K562 (cell line): Measurements from ENCODE around the gene TMEM273. TPM values are rescaled to one million over a fixed set of nuclear protein-coding genes. Genes with fewer than 3 reads are reported as not detected.

Experiments used
- ETS2 ChIP-seq: IDR thresholded peaks from 2 replicates; pipeline ENCODE4 v1.6.1; 2016; ENCODE audit warnings: borderline replicate concordance, missing genetic modification characterization, mild to moderate bottlenecking, moderate library complexity, missing compliant biosample characterization; ENCODE audit not compliant: poor library complexity, severe bottlenecking
- HNRNPH1 ChIP-seq: fragments of 200-400 bp; formaldehyde crosslinking; optimal IDR thresholded peaks from 2 replicates; pipeline ENCODE3; 2017; ENCODE audit warnings: low read depth, mild to moderate bottlenecking, low read length, moderate library complexity
- KAT7 ChIP-seq: sonication (generic); formaldehyde crosslinking; IDR thresholded peaks from 2 replicates; pipeline ENCODE4 v1.8.0; 2022; ENCODE audit warnings: missing genetic modification reagents, mild to moderate bottlenecking, borderline replicate concordance
- NFE2L1 ChIP-seq: fragments of 450-650 bp; IDR thresholded peaks from 2 replicates; pipeline ENCODE4 v1.6.1; 2016; ENCODE audit warnings: missing genetic modification characterization, low read depth, mild to moderate bottlenecking, missing compliant biosample characterization, moderate library complexity, borderline replicate concordance
- ZC3H8 ChIP-seq: fragments of 450-650 bp; IDR thresholded peaks from 2 replicates; pipeline ENCODE4 v1.6.1; 2017
- ZFP36 ChIP-seq: fragments of 150-350 bp; IDR thresholded peaks from 2 replicates; pipeline ENCODE4 v1.6.1; 2018; ENCODE audit warnings: low read length, low read depth; ENCODE audit not compliant: partially characterized antibody
- ZNF586 ChIP-seq: fragments of 450-650 bp; formaldehyde crosslinking; conservative IDR thresholded peaks from 2 replicates; pipeline ENCODE4 v1.4.0; 2020; ENCODE audit warnings: mild to moderate bottlenecking, moderate library complexity
- ZNF609 ChIP-seq: sonication (generic); formaldehyde crosslinking; IDR thresholded peaks from 2 replicates; pipeline ENCODE4 v1.8.1; 2023; ENCODE audit warnings: missing genetic modification reagents, mild to moderate bottlenecking, borderline replicate concordance
- ZNF75A ChIP-seq: fragments of 450-650 bp; formaldehyde crosslinking; IDR thresholded peaks from 2 replicates; pipeline ENCODE4 v1.4.0; 2020; ENCODE audit warnings: mild to moderate bottlenecking
- polyA plus RNA-seq, 8 experiments: library from polyadenylated mRNA; depleted of rRNA in 4 of 8; stranded (reverse) in 5 of 8; unstranded in 3 of 8; fragments of >200 nt; fragmentation: Nextera tagmentation in 2 of 8; fragmentation: Illumina TruSeq in 1 of 8; extraction: Ambion mirVana in 2 of 8; extraction: Trizol in 1 of 8; gene quantifications; 2 replicates each; pipeline versions ENCODE4 v1.2.1 to v1.2.3, GENCODE V29; 2011 to 2014; ENCODE audit warnings: inconsistent platforms in 1 of 8, missing spikeins in 1 of 8
- total RNA-seq, 7 experiments: library from RNA; depleted of rRNA in 6 of 7; stranded (reverse); fragments of >200 nt in 6 of 7; fragmentation: Illumina TruSeq in 2 of 7; extraction: Trizol in 2 of 7; gene quantifications; 2 replicates each; pipeline versions ENCODE4 v1.2.1 to v1.2.3, GENCODE V29; 2011 to 2021; ENCODE audit warnings: low replicate concordance in 1 of 7
- TF ChIP-seq, protein P1 (sequence below), 2 experiments: fragments of 450-650 bp in 1 of 2; IDR thresholded peaks; 2 replicates each; pipeline ENCODE4 v1.6.1; 2011 to 2017; ENCODE audit warnings: low read depth in 2 of 2, antibody characterized with exemption in 1 of 2, borderline replicate concordance in 1 of 2, low read length in 1 of 2, mild to moderate bottlenecking in 1 of 2, mixed read lengths in 1 of 2; ENCODE audit not compliant: control insufficient read depth in 1 of 2
- TF ChIP-seq, protein P2 (sequence below): IDR thresholded peaks from 2 replicates; pipeline ENCODE4 v1.6.1; 2011; ENCODE audit not compliant: insufficient read length; ENCODE audit errors: extremely low read depth
- TF ChIP-seq, protein P3 (sequence below): fragments of 250-450 bp; sonication (Bioruptor Pico); IDR thresholded peaks from 2 replicates; pipeline ENCODE4 v1.4.0; 2020

Gene TMEM273
- total and polyA plus RNA-seq, 9 of the 15 experiments (the other 6 are each of a cell fraction or from before 2014, with no cell fraction given) = 39.2 to 131 (median 95.6) TPM

GRCh38 chr10:49164559-49165188 lies 23.5 kb downstream of the TMEM273 start (continued):
- TF ChIP-seq ZNF609 (CRISPR knock-in tag) = no peak
- no peak for TF ChIP-seq HNRNPH1
- no peak for TF ChIP-seq ZNF586 (CRISPR knock-in tag)
- TF ChIP-seq, protein P1, sequence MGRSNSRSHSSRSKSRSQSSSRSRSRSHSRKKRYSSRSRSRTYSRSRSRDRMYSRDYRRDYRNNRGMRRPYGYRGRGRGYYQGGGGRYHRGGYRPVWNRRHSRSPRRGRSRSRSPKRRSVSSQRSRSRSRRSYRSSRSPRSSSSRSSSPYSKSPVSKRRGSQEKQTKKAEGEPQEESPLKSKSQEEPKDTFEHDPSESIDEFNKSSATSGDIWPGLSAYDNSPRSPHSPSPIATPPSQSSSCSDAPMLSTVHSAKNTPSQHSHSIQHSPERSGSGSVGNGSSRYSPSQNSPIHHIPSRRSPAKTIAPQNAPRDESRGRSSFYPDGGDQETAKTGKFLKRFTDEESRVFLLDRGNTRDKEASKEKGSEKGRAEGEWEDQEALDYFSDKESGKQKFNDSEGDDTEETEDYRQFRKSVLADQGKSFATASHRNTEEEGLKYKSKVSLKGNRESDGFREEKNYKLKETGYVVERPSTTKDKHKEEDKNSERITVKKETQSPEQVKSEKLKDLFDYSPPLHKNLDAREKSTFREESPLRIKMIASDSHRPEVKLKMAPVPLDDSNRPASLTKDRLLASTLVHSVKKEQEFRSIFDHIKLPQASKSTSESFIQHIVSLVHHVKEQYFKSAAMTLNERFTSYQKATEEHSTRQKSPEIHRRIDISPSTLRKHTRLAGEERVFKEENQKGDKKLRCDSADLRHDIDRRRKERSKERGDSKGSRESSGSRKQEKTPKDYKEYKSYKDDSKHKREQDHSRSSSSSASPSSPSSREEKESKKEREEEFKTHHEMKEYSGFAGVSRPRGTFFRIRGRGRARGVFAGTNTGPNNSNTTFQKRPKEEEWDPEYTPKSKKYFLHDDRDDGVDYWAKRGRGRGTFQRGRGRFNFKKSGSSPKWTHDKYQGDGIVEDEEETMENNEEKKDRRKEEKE (IDR thresholded peaks at IDR 0.05; ENCODE audit: borderline replicate concordance in 1 of 2, control insufficient read depth in 1 of 2, low read depth in 2 of 2, low read length in 1 of 2) = no peak
- no peak for TF ChIP-seq ETS2 (tag)
- TF ChIP-seq ZNF75A (CRISPR knock-in tag) = no peak
- TF ChIP-seq, protein P2, sequence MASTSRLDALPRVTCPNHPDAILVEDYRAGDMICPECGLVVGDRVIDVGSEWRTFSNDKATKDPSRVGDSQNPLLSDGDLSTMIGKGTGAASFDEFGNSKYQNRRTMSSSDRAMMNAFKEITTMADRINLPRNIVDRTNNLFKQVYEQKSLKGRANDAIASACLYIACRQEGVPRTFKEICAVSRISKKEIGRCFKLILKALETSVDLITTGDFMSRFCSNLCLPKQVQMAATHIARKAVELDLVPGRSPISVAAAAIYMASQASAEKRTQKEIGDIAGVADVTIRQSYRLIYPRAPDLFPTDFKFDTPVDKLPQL = no peak
- no peak for TF ChIP-seq ZFP36
- TF ChIP-seq, protein P3, sequence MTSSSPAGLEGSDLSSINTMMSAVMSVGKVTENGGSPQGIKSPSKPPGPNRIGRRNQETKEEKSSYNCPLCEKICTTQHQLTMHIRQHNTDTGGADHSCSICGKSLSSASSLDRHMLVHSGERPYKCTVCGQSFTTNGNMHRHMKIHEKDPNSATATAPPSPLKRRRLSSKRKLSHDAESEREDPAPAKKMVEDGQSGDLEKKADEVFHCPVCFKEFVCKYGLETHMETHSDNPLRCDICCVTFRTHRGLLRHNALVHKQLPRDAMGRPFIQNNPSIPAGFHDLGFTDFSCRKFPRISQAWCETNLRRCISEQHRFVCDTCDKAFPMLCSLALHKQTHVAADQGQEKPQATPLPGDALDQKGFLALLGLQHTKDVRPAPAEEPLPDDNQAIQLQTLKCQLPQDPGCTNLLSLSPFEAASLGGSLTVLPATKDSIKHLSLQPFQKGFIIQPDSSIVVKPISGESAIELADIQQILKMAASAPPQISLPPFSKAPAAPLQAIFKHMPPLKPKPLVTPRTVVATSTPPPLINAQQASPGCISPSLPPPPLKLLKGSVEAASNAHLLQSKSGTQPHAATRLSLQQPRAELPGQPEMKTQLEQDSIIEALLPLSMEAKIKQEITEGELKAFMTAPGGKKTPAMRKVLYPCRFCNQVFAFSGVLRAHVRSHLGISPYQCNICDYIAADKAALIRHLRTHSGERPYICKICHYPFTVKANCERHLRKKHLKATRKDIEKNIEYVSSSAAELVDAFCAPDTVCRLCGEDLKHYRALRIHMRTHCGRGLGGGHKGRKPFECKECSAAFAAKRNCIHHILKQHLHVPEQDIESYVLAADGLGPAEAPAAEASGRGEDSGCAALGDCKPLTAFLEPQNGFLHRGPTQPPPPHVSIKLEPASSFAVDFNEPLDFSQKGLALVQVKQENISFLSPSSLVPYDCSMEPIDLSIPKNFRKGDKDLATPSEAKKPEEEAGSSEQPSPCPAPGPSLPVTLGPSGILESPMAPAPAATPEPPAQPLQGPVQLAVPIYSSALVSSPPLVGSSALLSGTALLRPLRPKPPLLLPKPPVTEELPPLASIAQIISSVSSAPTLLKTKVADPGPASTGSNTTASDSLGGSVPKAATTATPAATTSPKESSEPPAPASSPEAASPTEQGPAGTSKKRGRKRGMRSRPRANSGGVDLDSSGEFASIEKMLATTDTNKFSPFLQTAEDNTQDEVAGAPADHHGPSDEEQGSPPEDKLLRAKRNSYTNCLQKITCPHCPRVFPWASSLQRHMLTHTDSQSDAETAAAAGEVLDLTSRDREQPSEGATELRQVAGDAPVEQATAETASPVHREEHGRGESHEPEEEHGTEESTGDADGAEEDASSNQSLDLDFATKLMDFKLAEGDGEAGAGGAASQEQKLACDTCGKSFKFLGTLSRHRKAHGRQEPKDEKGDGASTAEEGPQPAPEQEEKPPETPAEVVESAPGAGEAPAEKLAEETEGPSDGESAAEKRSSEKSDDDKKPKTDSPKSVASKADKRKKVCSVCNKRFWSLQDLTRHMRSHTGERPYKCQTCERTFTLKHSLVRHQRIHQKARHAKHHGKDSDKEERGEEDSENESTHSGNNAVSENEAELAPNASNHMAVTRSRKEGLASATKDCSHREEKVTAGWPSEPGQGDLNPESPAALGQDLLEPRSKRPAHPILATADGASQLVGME (CRISPR knock-in tag) = no peak
- no peak for TF ChIP-seq NFE2L1 (tag)
- no peak for TF ChIP-seq KAT7
- TF ChIP-seq ZC3H8 = no peak
